Measurements from ENCODE around the gene PARD3.
"Not testable (repeated sequence)": the region's sequence is repeated elsewhere in the genome, so short reads cannot be mapped to it uniquely, and the experiment has no call there.

Gene PARD3

DNA sequence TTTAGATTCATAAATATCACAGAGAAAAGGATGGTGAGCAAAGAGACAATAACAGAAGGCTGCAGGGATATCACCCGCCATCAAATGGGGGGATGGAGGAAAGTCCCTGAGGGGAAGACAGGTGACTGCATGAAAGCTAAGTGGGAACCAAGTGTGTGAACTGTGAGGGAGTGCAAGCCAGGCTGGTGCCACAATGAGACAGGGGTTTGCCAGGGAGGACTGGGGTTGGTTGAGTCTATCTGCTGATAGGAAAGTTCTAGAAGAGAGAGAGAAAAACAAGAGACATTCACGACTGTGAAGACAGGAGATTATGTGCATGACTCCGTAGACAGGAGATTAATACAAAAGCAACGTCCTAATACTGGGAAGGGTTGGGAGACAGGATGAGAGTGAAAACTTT lies 376.4 kb downstream of the PARD3 start:
- DNase-seq, result no peak

DNA sequence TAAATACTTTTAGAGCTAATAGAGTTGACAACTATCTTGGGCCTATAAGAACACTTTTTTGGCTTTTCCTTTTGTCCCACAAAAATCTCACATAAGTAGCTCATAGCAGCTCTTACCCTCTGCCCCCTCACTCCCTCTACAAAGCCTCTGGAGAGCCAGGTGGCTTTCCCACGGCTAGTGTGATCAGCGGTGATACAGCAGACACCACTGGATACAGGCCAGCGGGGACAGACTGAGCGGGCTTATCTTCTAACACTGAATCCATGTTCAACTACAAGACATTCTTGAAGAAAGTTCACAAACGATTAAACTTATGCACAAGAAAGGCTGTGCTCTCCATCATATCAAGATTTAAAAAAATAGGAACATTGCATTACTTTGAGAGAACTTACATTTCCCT lies 377.2 kb downstream of the PARD3 start:
- no peak for DNase-seq

DNA sequence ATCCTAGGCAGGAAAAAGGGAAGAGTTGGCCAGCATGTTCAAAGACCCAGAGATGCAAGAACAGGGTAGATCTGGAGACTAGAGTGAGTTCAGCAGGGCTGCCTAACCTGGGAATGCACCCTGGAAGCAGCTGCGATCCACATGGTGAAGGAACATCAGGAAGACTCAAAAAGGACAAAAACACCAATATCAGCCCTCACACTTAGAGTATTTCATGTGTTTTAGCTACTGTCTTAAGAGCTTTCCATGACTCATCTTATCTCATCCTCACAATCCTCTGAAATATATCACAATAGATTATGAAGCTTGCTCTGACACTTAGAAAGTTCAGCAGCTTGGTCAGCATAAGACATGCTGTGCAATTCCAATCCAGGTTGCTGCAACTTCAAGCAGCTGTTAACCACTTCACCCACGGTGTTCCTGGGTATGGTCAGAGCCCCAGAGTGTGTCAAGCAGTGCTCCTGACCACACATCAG lies 380.9 kb downstream of the PARD3 start:
- no peak for DNase-seq

DNA sequence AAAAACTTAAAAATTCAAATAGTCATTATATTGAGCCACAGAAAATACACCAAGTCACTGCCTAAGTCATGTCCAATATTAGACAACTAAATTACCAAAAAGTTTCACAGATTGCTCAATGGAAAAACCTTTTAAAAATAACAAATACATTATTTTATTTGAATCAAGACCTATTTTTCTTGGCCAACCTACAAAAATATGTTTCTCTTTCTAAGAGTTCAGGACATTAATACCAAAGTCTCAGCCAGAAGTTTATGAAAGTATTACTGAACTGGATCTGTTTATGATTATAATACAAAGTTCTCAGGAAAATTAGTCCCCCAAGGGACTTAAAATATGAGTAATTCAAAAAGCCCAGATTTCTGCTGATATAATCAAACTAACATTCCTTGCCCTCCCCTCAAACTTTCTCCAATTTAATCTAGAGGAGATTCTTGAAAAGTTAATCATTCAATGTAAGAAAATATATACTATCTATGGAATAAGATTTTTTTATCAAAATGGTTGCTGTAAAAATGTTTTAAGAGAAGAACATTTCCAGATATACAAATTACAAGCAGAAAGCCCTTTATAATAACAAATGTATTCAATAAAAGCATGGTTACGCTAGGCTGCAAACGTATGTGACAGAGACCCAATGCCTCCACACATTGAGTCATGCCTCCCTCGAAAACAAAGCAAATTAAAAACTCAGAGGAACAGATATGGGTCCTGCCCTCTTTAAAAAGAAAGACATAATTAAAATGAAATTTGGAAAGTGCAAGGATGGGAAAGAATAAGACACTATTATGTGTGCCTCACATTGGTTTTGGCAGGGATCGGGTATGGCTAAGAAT lies 381.6 kb downstream of the PARD3 start:
- DNase-seq, result no peak

DNA sequence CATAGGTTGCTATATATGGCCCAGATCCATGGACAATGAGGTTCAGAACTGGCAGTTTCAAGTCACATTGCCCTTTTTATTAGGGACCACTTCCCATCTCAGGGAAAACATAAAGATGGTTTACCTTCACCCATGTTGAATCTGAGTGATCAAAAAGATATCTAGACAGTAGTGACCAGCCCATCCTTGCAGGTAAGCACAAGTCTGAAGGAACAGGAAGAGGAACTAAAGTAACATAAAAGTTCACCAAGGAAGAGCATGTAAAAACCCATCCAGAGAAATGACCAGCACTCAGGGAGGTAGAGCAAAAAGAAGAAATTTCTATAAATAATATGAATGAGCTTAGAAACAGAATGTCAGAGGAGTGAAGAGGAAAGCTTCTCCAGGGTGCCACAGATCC lies 382.5 kb downstream of the PARD3 start:
- no peak for DNase-seq

DNA sequence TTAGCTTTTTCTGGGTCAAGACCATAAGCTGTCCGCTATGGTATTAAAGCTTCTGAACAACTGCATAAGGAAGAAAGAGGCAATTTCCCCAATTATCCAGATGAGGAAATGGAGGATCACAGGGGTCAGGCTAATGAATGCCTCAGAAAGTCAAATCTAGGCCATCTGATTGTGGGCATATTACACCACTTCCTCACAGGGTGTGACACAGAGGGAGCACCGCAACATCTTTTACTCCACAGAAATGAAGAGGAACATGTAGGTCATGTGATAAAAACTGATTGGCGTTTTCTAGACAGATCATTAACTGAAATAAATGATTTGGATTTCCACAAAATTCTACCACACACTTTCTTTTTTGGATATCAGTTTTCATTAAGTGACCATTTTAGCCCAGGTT lies 384.4 kb downstream of the PARD3 start:
- DNase-seq, result no peak

DNA sequence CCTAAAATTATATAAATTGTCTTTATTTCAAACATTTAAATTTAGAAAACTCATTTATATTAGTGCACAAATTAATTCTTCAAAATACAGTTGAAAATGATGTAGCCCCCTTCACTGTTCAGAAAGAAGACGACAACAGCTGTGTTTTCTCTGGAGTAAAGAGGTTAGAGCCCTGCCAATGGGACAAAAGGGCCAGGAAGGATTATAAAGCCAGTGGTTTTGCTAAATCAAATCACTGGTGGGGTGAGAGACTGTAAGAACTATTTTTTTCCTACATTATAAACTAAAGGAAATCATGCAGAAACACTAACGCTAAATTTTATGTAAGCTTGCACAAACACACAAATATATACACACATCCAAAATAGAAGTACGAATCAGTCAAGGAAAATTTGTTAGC lies 386.6 kb downstream of the PARD3 start:
- DNase-seq, result no peak

DNA sequence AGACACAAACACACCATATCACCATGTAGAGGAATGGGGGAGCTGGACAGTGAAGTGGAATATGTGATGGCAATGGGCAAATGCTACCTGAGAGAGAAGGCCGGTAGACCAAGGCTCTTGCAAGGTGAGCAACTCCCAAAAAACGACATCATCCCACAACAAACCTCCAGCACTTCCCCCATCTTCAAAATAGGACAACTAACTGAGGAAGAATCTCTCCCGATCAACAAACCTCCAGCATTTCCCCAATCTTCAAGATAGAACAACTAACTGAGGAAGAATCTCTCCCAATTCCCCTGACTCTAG lies 387.2 kb downstream of the PARD3 start:
- no peak for DNase-seq

DNA sequence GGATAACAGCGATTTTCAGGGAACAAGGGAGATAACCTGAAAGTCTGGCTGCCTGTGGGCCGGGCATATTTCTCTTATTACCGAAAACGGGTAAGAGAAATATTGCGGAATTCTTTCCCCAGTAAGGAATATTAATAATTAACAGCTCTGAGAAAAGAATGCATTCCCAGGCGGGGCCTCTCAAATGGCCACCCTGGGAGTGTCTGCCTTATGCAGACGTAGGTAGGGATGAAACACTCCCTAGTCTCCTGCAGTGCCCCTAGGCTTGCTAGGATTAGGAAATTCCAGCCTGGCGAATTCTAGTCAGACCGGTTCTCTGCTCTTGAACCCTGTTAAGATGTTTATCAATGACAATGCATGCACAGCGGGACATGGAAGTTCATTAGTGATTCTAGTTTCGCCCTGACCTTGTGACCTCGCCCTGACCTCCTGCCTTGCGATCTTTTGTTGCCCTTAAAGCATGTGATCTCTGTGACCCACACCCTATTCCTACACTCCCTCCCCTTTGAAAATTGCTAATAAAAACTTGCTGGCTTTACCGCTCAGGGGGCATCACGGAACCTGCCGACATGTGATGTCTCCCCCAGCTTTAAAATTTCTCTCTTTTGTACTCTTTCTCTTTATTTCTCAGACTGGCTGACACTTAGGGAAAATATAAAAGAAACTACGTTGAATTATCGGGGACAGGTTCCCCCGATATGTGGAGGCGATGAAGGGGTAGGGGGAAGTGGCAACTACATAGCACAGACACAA lies 387.8 kb downstream of the PARD3 start:
- not testable (repeated sequence) for DNase-seq

DNA sequence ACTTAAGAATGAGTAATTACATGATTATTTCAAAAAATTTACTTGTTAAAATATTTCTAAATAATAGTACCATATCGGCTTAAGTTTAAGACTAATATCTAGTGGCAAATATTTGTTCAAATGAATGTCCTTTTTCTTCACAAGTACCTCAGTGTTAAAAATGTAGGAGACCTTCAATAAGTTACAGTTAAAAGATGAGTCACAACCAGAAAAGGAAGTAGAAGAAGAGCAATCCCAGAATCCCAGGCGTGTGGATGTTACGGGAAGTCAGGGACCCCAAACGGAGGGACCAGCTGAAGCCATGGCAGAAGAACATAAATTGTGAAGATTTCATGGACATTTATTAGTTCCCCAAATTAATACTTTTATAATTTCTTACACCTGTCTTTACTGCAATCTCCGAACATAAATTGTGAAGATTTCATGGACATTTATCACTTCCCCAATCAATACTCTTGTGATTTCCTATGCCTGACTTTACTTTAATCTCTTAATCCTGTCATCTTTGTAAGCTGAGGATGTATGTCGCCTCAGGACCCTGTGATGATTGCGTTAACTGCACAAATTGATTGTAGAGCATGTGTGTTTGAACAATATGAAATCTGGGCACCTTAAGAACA lies 388.4 kb downstream of the PARD3 start:
- DNase-seq, result not testable (repeated sequence)

DNA sequence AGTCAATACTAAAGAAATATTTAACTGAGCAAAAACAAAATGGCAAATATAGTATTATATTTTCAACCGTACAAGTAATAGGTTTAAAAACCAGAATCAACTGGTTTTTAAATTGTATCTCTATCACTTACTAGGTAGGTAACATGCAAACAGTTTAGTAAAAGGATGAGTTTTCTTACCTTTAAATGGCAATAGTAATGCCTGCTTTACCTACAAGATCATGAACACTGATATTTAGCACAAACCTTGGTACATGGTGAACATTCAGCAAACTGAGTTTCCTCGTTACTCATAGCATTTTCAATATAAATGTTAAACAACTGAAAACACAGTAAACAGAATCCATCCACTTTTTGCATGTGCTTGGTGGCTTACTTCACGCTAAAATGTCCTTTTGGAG lies 389.1 kb downstream of the PARD3 start:
- DNase-seq, result no peak

DNA sequence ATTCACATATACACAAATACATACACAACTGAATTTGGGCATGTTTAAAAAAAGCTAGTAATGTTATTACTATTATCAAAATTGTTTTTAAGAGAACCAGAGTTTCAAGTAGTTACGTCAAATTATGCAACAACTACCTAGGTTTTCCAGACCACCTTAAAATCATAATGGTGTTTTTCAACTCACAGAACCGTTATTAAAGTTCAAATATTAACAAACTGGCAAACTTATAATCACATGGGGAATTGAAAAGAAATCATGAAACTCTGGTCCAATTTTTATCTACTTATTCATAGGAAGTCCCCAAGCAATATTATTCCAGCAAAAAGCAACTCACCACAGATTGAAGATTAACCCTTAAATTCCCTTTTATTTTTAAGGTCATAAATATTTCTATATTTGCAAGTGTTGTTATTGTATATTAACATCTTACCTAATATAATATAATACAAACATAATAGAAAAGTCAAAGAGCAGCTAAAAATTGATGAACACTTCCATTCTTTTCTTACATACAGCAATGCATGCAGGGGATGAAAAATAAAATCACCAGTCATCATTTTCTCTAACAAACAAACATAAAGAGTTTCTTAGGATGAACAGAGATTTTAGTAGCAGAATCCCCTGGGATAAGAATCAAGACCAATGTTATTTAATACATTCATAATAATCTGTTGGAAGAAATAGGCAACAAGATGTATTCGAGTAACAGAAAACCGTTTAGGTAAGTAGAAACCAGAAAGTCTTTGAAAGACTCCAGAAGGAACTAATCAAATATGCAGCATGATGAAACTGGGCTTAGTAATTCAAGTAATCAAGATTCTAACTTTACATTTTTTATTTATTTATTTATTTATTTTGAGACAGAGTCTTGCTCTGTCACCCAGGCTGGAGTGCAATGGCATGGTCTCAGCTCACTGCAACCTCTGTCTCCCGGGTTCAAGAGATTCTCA lies 391.1 kb downstream of the PARD3 start:
- DNase-seq, result no peak

DNA sequence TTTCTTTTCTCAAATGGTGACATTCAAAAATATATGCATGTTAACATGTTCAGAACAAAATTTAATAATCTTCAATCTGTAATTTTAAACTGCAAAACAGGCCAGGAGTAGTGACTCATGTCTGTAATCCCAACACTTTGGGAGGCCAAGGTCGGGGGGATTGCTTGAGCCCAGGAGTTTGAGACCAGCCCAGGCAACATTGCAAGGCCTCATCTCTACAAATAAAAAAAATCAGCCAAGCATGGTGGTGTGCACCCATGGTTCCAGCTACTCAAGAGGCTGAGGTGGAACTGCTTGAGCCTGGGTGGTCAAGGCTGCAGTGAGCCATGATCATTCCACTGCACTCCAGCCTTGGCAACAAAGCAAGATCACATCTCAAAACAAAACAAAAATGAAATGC lies 394.3 kb downstream of the PARD3 start:
- DNase-seq, result no peak

DNA sequence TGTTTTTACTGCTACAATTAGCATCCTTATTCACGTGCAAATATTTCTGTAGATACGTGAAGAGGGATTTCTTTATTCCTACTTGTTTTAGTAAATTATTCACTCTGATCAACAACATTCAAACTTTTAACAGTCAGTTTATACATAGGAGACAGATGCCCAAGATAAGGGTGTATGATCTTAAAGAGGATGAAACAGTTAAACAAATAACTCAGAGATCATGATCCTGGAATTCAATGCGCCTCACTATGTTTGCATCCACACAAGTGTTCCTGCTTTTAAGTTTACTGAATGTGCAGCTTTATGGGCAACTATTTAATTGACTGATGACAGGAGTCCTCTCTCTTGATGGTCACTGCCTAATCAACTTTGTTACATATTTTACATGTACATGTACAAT lies 394.8 kb downstream of the PARD3 start:
- DNase-seq, result no peak

DNA sequence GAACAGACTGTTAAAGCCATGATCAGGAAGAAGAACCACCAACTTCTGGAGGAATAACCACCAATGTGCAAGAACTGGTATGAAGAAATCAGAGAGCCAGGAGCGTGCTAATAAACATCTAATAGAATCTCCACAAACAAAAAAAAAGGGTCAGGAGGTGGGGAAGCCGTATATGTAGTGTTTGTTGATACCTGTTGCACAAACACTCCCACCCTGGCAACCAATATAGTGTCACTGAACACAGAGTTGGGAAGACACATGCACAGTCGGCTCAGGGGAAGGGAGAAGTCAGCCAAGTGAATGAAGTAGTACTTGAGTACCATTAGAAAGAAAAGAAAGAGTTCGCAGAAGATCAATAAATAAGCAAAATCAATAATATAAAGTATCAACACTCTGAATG lies 400.1 kb downstream of the PARD3 start:
- DNase-seq, result no peak

DNA sequence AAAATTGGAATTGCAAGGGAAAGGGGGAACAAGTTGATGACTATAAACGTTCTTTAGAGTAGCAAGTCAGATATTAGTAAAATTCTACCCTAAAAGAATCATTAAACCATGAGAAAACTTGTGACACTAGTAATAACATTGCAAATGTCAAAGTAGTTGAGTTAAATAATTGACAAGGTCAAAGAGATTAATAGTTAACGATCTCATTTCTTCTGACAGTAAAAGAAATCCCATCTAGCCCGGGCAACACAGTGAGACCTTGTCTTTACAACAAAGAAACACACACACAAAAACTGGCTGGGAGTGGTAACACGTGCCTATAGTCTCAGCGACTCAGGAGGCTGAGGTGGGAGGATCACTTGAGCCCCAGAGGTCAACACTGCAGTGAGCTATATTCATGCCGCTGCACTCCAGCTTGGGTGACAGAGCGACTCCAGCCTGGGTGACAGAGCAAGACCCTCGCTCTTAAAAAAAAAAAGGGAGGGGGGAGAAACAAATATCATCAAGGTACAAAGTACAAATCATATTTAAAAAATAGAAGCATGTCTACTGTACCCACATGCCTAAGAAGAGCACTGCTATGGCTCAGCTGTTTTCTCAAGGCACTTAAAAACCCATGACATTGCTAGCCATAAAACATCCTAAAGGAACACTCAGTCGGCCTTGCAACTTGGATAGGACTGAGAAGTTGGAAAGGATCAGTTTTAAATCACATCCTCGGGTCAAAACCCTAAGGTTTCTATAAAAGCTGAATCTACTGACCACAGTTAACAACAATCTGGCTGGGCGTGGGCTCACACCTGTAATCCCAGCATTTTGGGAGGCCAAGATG lies 401.1 kb downstream of the PARD3 start:
- no peak for DNase-seq

DNA sequence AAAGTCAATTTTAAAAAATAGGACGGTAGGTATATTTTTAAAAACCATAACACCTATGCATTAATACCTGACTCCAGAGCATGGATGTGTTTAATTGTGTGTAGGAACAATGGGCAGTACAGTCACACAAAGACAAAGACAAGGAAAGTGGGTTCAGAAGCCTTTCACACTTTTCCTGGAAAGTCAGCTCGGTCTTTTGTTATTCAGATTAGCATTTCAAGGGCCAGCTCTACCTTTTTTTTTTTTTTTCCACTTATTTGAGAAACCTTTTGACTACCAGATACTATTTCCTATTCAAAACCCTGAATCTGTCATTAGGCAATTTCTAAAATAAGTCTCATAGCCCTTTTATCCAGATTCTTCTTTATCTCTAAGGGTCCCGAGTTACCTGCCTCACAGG lies 401.9 kb downstream of the PARD3 start:
- DNase-seq, result no peak

DNA sequence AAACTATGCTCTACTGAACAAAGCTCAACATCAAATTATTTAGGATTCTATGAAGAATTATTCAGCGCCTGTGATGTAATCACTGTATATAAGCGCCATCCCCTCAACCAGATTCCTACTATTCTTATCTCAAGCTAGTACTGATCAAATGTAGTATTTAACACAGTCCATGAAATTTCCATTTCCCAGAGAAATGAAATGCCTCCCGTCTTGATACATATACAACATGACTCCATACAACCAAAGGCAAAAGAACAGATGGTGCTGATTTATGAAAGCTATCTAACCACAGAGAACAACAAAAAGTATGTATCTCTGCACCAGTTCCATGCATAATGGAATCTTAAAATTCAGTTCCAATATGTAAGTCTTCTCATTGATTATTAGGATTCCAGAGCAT lies 406.1 kb downstream of the PARD3 start:
- DNase-seq, result no peak

DNA sequence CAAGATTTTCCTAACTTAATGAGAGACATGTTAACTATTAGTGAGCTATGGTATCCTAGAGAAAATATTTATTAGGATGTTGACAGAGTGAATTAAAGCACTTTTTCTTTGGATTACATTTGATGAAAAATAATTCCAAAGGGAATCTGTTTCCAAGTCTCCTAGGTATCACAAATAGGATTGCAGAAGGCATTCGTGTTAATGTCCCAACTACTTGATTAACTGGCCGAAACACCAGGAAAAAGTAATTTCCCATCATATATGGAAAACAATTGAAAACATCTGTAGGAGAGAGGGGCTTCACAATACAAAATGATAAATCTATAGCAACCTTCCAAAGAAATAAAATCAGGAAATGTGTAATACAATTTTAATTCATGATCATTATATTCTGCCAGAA lies 406.7 kb downstream of the PARD3 start:
- no peak for DNase-seq

DNA sequence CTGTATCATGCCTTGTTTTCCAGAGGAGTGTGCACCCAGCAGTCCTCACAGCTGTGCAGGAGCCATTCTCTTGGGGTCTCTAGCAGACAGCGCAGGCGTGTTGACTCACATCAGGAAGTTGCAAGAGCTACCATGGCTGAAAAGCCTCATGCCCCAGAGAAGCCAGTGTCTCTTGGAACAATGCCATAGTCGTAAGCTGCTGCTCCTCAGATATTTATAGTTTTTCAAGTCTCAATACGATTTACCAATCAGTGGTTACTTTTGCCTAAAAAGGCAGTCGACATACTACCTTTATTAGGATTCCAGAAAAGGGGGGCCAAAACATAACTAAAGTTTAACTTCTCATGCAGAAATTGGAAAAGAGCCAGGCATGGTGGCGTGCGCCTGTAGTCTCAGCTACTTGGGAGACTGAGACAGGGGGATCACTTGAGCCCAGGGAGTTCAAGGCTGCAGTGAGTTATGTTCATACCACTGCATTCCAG lies 407.7 kb downstream of the PARD3 start:
- no peak for DNase-seq

DNA sequence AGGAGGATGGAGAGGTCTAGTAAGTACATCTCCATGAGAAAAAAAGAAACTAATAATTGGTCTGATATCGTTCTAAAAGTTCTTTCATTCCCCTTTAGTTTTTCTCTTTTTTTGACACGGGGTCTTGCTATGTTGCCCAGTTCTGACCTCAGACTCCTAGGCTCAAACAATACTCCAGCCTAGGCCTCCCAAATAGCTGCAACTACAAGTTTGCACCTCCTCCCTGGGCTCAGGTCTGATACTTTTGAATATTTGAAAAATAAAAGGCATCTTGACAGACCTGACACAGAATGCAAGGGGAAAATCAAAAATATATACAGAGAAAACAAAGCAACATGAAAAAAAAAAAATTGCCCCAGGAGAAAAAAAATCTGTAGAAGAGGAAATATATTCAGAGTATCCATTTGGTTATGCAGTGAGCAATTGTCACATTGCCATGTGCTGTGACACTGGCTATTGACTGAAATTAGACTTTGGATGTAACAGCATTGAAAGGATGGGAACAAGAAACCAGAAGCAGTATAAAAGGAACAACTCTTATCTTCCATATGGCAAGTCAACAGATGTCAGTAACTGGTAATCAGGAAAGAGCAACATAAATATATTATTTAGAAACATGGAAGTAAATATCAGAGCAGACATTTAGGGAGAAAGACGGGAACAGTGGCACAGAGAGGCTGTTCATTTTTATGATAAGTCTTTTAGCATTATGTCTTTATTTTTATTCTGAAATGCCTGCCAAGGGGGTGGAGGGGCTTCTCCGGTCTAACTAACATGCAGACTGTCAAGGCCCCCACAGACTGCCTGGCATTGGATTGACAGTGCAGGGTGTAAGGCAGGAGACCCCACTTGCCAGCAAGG lies 408.4 kb downstream of the PARD3 start:
- no peak for DNase-seq
